Upper lobe of left lung (tissue), 6 donors: Measurements from ENCODE around the gene KIF1A. TPM values are rescaled to one million over a fixed set of nuclear protein-coding genes. Genes with fewer than 3 reads are reported as not detected.

Experiments used
- ATAC-seq, 2 donors: fragments of 200-7000 bp; cut with Tn5 transposase; one replicate each; pipeline ENCODE4 v1.9.1; 2022; ENCODE audit warnings: mild to moderate bottlenecking in 2 of 2, moderate library complexity in 2 of 2; ENCODE audit not compliant: low FRiP score in 2 of 2
- DNase-seq, 2 donors: peaks; one replicate each; pipeline ENCODE4 v3.0.0-alpha.2; 2019 to 2020
- H3K27ac ChIP-seq, 4 donors: fragments of 200-600 bp; sonication (generic); one replicate each; pipeline ENCODE4 v1.5.1; 2016 to 2019
- H3K27me3 ChIP-seq, 4 donors: fragments of 200-600 bp; sonication (generic); one replicate each; pipeline ENCODE4 v1.5.1; 2017 to 2019
- H3K36me3 ChIP-seq, 4 donors: fragments of 200-600 bp; sonication (generic); one replicate each; pipeline ENCODE4 v1.5.1; 2016 to 2019
- H3K4me1 ChIP-seq, 4 donors: fragments of 200-600 bp; sonication (generic); one replicate each; pipeline ENCODE4 v1.5.1; 2018 to 2019
- H3K4me3 ChIP-seq, 4 donors: fragments of 200-600 bp; sonication (generic); one replicate each; pipeline ENCODE4 v1.5.1; 2017 to 2019; ENCODE audit warnings: mild to moderate bottlenecking in 2 of 4, moderate library complexity in 1 of 4
- H3K9me3 ChIP-seq, 4 donors: fragments of 200-600 bp; sonication (generic); one replicate each; pipeline ENCODE4 v1.5.1; 2018 to 2019
- CTCF ChIP-seq, 6 experiments: fragments of 450-650 bp in 4 of 6; fragments of 200-600 bp in 2 of 6; sonication (generic) in 2 of 6; IDR thresholded peaks; one replicate each; pipeline ENCODE4 v1.5.1; 2016 to 2019; ENCODE audit warnings: antibody characterized with exemption in 6 of 6
- EP300 ChIP-seq, 4 donors: sonication (generic); formaldehyde crosslinking; IDR thresholded peaks; one replicate each; pipeline ENCODE4 v1.5.1; 2017; ENCODE audit warnings: antibody characterized with exemption in 4 of 4, control low read depth in 2 of 4
- POLR2A ChIP-seq, 4 donors: fragments of 450-650 bp; IDR thresholded peaks; one replicate each; pipeline ENCODE4 v1.5.1; 2016 to 2017; ENCODE audit warnings: antibody characterized with exemption in 4 of 4, mild to moderate bottlenecking in 2 of 4
- POLR2AphosphoS5 ChIP-seq, 2 donors: sonication (generic); formaldehyde crosslinking; IDR thresholded peaks; one replicate each; pipeline ENCODE4 v1.5.1; 2017; ENCODE audit warnings: antibody characterized with exemption in 2 of 2
- WGBS, 2 donors: methylation state at CpG; one replicate each; pipeline ENCODE4 v1.1.5; 2017 to 2018; 5-methylcytosine and 5-hydroxymethylcytosine counted together
- total RNA-seq, 6 donors: library from RNA; depleted of rRNA in 4 of 6; stranded (reverse); fragments of >200 nt in 4 of 6; gene quantifications; one replicate each; pipeline versions ENCODE4 v1.1.0 to v1.2.1, GENCODE V29; 2016 to 2021
- donor health status: DM: no; HTN: no; CAD: no; lungs with moderate emphysema.
- donor health status: DM: no; HTN: yes; CAD: no; lungs with severe emphysema.

KIF1A gene
- total RNA-seq, 6 donors from 2014 or later, result 0.15 to 1.2 (median 0.35) TPM; not detected in 2

GRCh38 chr2:240851078-240851991 lies 31.3 kb upstream of the KIF1A start:
- Histone ChIP-seq H3K9me3 (peaks cover 0 to 13% (median 4%) of the 10 kb centered on the region in 4 donors), H3K4me3 (no peak overlapping the region), H3K36me3 (no peaks in the 10 kb centered on the region), H3K27ac (no peak overlapping the region), H3K4me1 (peaks cover 0 to 5% (median 0%) of the 10 kb centered on the region in 4 donors), H3K27me3 (no peaks in the 10 kb centered on the region)
- DNase-seq (peak; percentile 79 to 81), ATAC-seq (peak; percentile 86 to 91)
- TF ChIP-seq EP300 (IDR thresholded peaks at IDR 0.05), result no peak
- TF ChIP-seq CTCF (IDR thresholded peaks at IDR 0.05), result peak; percentile 93 to 95 (median 93)
- no peak for TF ChIP-seq POLR2A (IDR thresholded peaks at IDR 0.05)
- TF ChIP-seq POLR2AphosphoS5 (IDR thresholded peaks at IDR 0.05), result no peak
- 48 to 50% methylated on average over 14 to 27 of the region's 33 CpGs for WGBS, 2 donors

GRCh38 chr2:240850756-240851077 lies 30.7 kb upstream of the KIF1A start:
- Histone ChIP-seq H3K9me3 (peaks cover 0 to 13% (median 4%) of the 10 kb centered on the region in 4 donors), H3K27me3 (no peaks in the 10 kb centered on the region), H3K4me1 (peaks cover 0 to 5% (median 0%) of the 10 kb centered on the region in 4 donors), H3K36me3 (no peaks in the 10 kb centered on the region), H3K4me3 (no peak overlapping the region), H3K27ac (no peak overlapping the region)
- 71 to 73% methylated on average over 11 of the region's 11 CpGs for WGBS, 2 donors
- no peak for TF ChIP-seq EP300 (IDR thresholded peaks at IDR 0.05)
- no peak for TF ChIP-seq CTCF (IDR thresholded peaks at IDR 0.05)
- no peak for TF ChIP-seq POLR2AphosphoS5 (IDR thresholded peaks at IDR 0.05)
- DNase-seq, result no peak
- ATAC-seq, result no peak

GRCh38 chr2:240850026-240850425 lies 30.0 kb upstream of the KIF1A start:
- Histone ChIP-seq H3K9me3 (peaks cover 0 to 9% (median 4%) of the 10 kb centered on the region in 4 donors), H3K4me1 (peaks cover 0 to 5% (median 0%) of the 10 kb centered on the region in 4 donors), H3K27ac (no peak overlapping the region), H3K36me3 (no peaks in the 10 kb centered on the region), H3K4me3 (no peak overlapping the region), H3K27me3 (no peaks in the 10 kb centered on the region)
- peak in 1 of 2 donors; percentile 7 for ATAC-seq
- 87% methylated on average over 11 of the region's 11 CpGs for WGBS, 2 donors
- no peak for TF ChIP-seq POLR2AphosphoS5 (IDR thresholded peaks at IDR 0.05)
- TF ChIP-seq POLR2A (IDR thresholded peaks at IDR 0.05), result no peak
- peak in 1 of 2 donors; percentile 38 for DNase-seq

GRCh38 chr2:240848900-240849680 lies 29.1 kb upstream of the KIF1A start:
- Histone ChIP-seq H3K36me3 (no peaks in the 10 kb centered on the region), H3K4me3 (no peak overlapping the region), H3K9me3 (peaks cover 0 to 2% (median 0%) of the 10 kb centered on the region in 4 donors), H3K27me3 (no peaks in the 10 kb centered on the region), H3K27ac (no peak overlapping the region), H3K4me1 (peaks cover 0 to 5% (median 0%) of the 10 kb centered on the region in 4 donors)
- TF ChIP-seq POLR2A (IDR thresholded peaks at IDR 0.05) (no peak), POLR2AphosphoS5 (IDR thresholded peaks at IDR 0.05) (no peak), EP300 (IDR thresholded peaks at IDR 0.05) (no peak), CTCF (IDR thresholded peaks at IDR 0.05) (no peak)
- DNase-seq (no peak), ATAC-seq (no peak)
- WGBS, 2 donors, result 73 to 77% methylated on average over 12 of the region's 12 CpGs

GRCh38 chr2:240847817-240848216 lies 27.8 kb upstream of the KIF1A start:
- 89% methylated on average over 13 of the region's 13 CpGs for WGBS, 2 donors
- no peaks in the 10 kb centered on the region for H3K27me3 ChIP-seq
- ATAC-seq, result no peak
- no peak overlapping the region for H3K27ac ChIP-seq
- H3K9me3 ChIP-seq, result no peaks in the 10 kb centered on the region
- no peaks in the 10 kb centered on the region for H3K36me3 ChIP-seq
- TF ChIP-seq CTCF (IDR thresholded peaks at IDR 0.05), result no peak
- H3K4me1 ChIP-seq, result peaks cover 0 to 5% (median 0%) of the 10 kb centered on the region in 4 donors
- H3K4me3 ChIP-seq, result no peak overlapping the region
- no peak for DNase-seq
